GM19351 (cell line): ENCODE results near the gene PTX3.

ENCODE experiments used
- ATAC-seq: cut with Tn5 transposase; IDR thresholded peaks from one replicate; pipeline ENCODE4 v1.9.1; 2021; ENCODE audit warnings: mild to moderate bottlenecking, moderate library complexity; ENCODE audit not compliant: unreplicated experiment

The PTX3 gene

GRCh38 chr3:157436583-157437291 lies at the start of gene PTX3:
PTX3 (plus strand) TSS chr3:157436850; CDS start chr3:157436934, 84 bp downstream.
- ATAC-seq, result peak; percentile 25

GRCh38 chr3:157387708-157388435 lies 48.8 kb upstream of the PTX3 start:
- no peak for ATAC-seq

- no peak for ATAC-seq
Measured at GRCh38 chr3:157388976-157389375, 47.7 kb upstream of the PTX3 start.

GRCh38 chr3:157390713-157391515 lies 45.7 kb upstream of the PTX3 start:
- no peak for ATAC-seq

- no peak for ATAC-seq
Measured at GRCh38 chr3:157392104-157392503, 44.5 kb upstream of the PTX3 start.

GRCh38 chr3:157393113-157393512 lies 43.5 kb upstream of the PTX3 start:
- no peak for ATAC-seq

GRCh38 chr3:157394411-157394810 lies 42.2 kb upstream of the PTX3 start:
- ATAC-seq, result no peak

GRCh38 chr3:157398598-157398997 lies 38.1 kb upstream of the PTX3 start:
- ATAC-seq, result no peak

GRCh38 chr3:157404381-157404780 lies 32.3 kb upstream of the PTX3 start:
- ATAC-seq, result no peak

- no peak for ATAC-seq
Measured at GRCh38 chr3:157405457-157405856, 31.2 kb upstream of the PTX3 start.

- no peak for ATAC-seq
Measured at GRCh38 chr3:157406394-157406793, 30.3 kb upstream of the PTX3 start.

GRCh38 chr3:157407769-157408168 lies 28.9 kb upstream of the PTX3 start:
- no peak for ATAC-seq

GRCh38 chr3:157408499-157409149 lies 28.0 kb upstream of the PTX3 start:
- ATAC-seq, result no peak

GRCh38 chr3:157409516-157409915 lies 27.1 kb upstream of the PTX3 start:
- no peak for ATAC-seq

- no peak for ATAC-seq
Measured at GRCh38 chr3:157410945-157411344, 25.7 kb upstream of the PTX3 start.

GRCh38 chr3:157412323-157412855 lies 24.3 kb upstream of the PTX3 start:
- no peak for ATAC-seq

- ATAC-seq, result no peak
Measured at GRCh38 chr3:157414861-157415260, 21.8 kb upstream of the PTX3 start.

GRCh38 chr3:157416347-157417087 lies 20.1 kb upstream of the PTX3 start:
- no peak for ATAC-seq

- no peak for ATAC-seq
Measured at GRCh38 chr3:157417247-157417646, 19.4 kb upstream of the PTX3 start.

- no peak for ATAC-seq
Measured at GRCh38 chr3:157418104-157418503, 18.5 kb upstream of the PTX3 start.
